ENCODE measurements around the gene MS4A14.
A peak's percentile ranks its signal among the peaks of the same experiment; 100 is the strongest.

Gene MS4A14

GRCh38 chr11:60367009-60367408, 29.2 kb upstream of the MS4A14 start:
- DNase-seq (ENCODE audit: low spot score) (no peak), ATAC-seq (ENCODE audit: low read depth) (no peak)
- H3K9me3 ChIP-seq (ENCODE audit: severe bottlenecking) = no peaks in the 10 kb centered on the region
- no peak overlapping the region for H3K4me3 ChIP-seq (ENCODE audit: severe bottlenecking)
- TF ChIP-seq CTCF (IDR thresholded peaks at IDR 0.05; ENCODE audit: poor library complexity, severe bottlenecking) = no peak
- no peak overlapping the region for H3K27ac ChIP-seq (ENCODE audit: poor library complexity, severe bottlenecking)
- peaks cover 13% of the 10 kb centered on the region for H3K27me3 ChIP-seq (ENCODE audit: insufficient read depth, poor library complexity, severe bottlenecking)
- H3K4me1 ChIP-seq (ENCODE audit: insufficient read depth, poor library complexity, severe bottlenecking) = peaks cover 14% of the 10 kb centered on the region
- H3K36me3 ChIP-seq (ENCODE audit: low read depth) = no peaks in the 10 kb centered on the region

GRCh38 chr11:60367896-60368295, 28.4 kb upstream of the MS4A14 start:
- TF ChIP-seq CTCF (IDR thresholded peaks at IDR 0.05; ENCODE audit: poor library complexity, severe bottlenecking) = no peak
- H3K36me3 ChIP-seq (ENCODE audit: low read depth) = no peaks in the 10 kb centered on the region
- H3K27ac ChIP-seq (ENCODE audit: poor library complexity, severe bottlenecking) = no peak overlapping the region
- ATAC-seq (ENCODE audit: low read depth) (no peak), DNase-seq (ENCODE audit: low spot score) (no peak)
- no peak overlapping the region for H3K4me3 ChIP-seq (ENCODE audit: severe bottlenecking)
- peaks cover 14% of the 10 kb centered on the region for H3K4me1 ChIP-seq (ENCODE audit: insufficient read depth, poor library complexity, severe bottlenecking)
- peaks cover 13% of the 10 kb centered on the region for H3K27me3 ChIP-seq (ENCODE audit: insufficient read depth, poor library complexity, severe bottlenecking)
- H3K9me3 ChIP-seq (ENCODE audit: severe bottlenecking) = no peaks in the 10 kb centered on the region

GRCh38 chr11:60370252-60370810, 25.9 kb upstream of the MS4A14 start:
- ATAC-seq (ENCODE audit: low read depth) (peak; percentile 33; the same call in 2 of the 3 replicates), DNase-seq (ENCODE audit: low spot score) (no peak)
- Histone ChIP-seq H3K4me1 (ENCODE audit: insufficient read depth, poor library complexity, severe bottlenecking) (peaks cover 14% of the 10 kb centered on the region), H3K9me3 (ENCODE audit: severe bottlenecking) (no peaks in the 10 kb centered on the region), H3K27me3 (ENCODE audit: insufficient read depth, poor library complexity, severe bottlenecking) (peaks cover 2% of the 10 kb centered on the region), H3K27ac (ENCODE audit: poor library complexity, severe bottlenecking) (no peak overlapping the region), H3K4me3 (ENCODE audit: severe bottlenecking) (no peak overlapping the region), H3K36me3 (ENCODE audit: low read depth) (no peaks in the 10 kb centered on the region)
- TF ChIP-seq CTCF (IDR thresholded peaks at IDR 0.05; ENCODE audit: poor library complexity, severe bottlenecking) = no peak

- no peak for TF ChIP-seq CTCF (IDR thresholded peaks at IDR 0.05; ENCODE audit: poor library complexity, severe bottlenecking)
- Histone ChIP-seq H3K9me3 (ENCODE audit: severe bottlenecking) (no peaks in the 10 kb centered on the region), H3K4me1 (ENCODE audit: insufficient read depth, poor library complexity, severe bottlenecking) (peaks cover 14% of the 10 kb centered on the region), H3K27ac (ENCODE audit: poor library complexity, severe bottlenecking) (no peak overlapping the region), H3K4me3 (ENCODE audit: severe bottlenecking) (no peak overlapping the region), H3K36me3 (ENCODE audit: low read depth) (no peaks in the 10 kb centered on the region), H3K27me3 (ENCODE audit: insufficient read depth, poor library complexity, severe bottlenecking) (peaks cover 2% of the 10 kb centered on the region)
- ATAC-seq (ENCODE audit: low read depth) = peak; percentile 78
- no peak for DNase-seq (ENCODE audit: low spot score)
Measured at GRCh38 chr11:60370811-60371298, 25.4 kb upstream of the MS4A14 start.

DNA sequence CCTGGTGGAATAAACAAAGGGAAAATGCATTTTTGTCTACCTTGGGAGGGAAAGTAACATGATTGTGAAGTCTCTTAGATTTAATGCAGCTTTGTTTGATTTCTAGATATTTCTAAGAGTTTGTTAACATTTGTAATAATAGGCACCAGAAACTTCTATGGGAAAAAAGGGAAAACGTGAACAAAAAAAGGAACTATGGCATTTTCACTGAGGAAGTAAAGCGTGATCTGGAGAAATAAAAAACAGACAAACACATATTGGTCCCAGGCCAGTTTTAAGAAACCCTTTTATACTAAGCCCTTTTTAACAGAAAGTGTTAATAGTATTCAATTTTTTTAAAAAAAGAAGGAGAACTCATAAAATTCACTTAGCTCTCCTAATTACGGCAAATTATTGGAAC, 24.9 kb upstream of the MS4A14 start:
- Histone ChIP-seq H3K36me3 (ENCODE audit: low read depth) (no peaks in the 10 kb centered on the region), H3K9me3 (ENCODE audit: severe bottlenecking) (no peaks in the 10 kb centered on the region), H3K27me3 (ENCODE audit: insufficient read depth, poor library complexity, severe bottlenecking) (peaks cover 2% of the 10 kb centered on the region), H3K27ac (ENCODE audit: poor library complexity, severe bottlenecking) (no peak overlapping the region), H3K4me1 (ENCODE audit: insufficient read depth, poor library complexity, severe bottlenecking) (peaks cover 14% of the 10 kb centered on the region), H3K4me3 (ENCODE audit: severe bottlenecking) (no peak overlapping the region)
- TF ChIP-seq CTCF (IDR thresholded peaks at IDR 0.05; ENCODE audit: poor library complexity, severe bottlenecking) = no peak
- ATAC-seq (ENCODE audit: low read depth) = no peak
- DNase-seq (ENCODE audit: low spot score) = no peak
